Stimulated activated CD4-positive, alpha-beta T cell treated with anti-CD3 and anti-CD28 coated beads, Interleukin-15, amount 100 ng/mL, for 24 hours (primary cell): ENCODE measurements around the gene CRNN.

ENCODE experiments used
- DNase-seq: peaks from one replicate; pipeline ENCODE4 v3.0.0-alpha.2; 2020

Gene CRNN

GRCh38 chr1:152413909-152414308, at the start of gene CRNN:
CRNN (minus strand) TSS chr1:152414263; CDS start chr1:152412233, 2,030 bp downstream.
- no peak for DNase-seq

- DNase-seq = no peak
Measured at GRCh38 chr1:152462636-152463035, 48.6 kb upstream of the CRNN start.

GRCh38 chr1:152461544-152461943, 47.5 kb upstream of the CRNN start:
- DNase-seq = peak; percentile 74

GRCh38 chr1:152460529-152460899, 46.5 kb upstream of the CRNN start:
- DNase-seq = no peak

GRCh38 chr1:152459596-152460528, 45.8 kb upstream of the CRNN start:
- peak; percentile 85 for DNase-seq

- peak; percentile 84 for DNase-seq
Measured at GRCh38 chr1:152458384-152459185, 44.5 kb upstream of the CRNN start.

- DNase-seq = no peak
Measured at GRCh38 chr1:152457561-152457960, 43.5 kb upstream of the CRNN start.

GRCh38 chr1:152457071-152457470, 43.0 kb upstream of the CRNN start:
- no peak for DNase-seq

GRCh38 chr1:152451254-152451653, 37.2 kb upstream of the CRNN start:
- DNase-seq = no peak

GRCh38 chr1:152449661-152450060, 35.6 kb upstream of the CRNN start:
- no peak for DNase-seq

GRCh38 chr1:152448496-152448895, 34.4 kb upstream of the CRNN start:
- DNase-seq = no peak

- no peak for DNase-seq
Measured at GRCh38 chr1:152448095-152448494, 34.0 kb upstream of the CRNN start.

- DNase-seq = no peak
Measured at GRCh38 chr1:152447484-152447883, 33.4 kb upstream of the CRNN start.

GRCh38 chr1:152444045-152444444, 30.0 kb upstream of the CRNN start:
- DNase-seq = no peak

GRCh38 chr1:152442765-152443164, 28.7 kb upstream of the CRNN start:
- no peak for DNase-seq

- no peak for DNase-seq
Measured at GRCh38 chr1:152442301-152442700, 28.2 kb upstream of the CRNN start.

- DNase-seq = no peak
Measured at GRCh38 chr1:152441756-152442155, 27.7 kb upstream of the CRNN start.

GRCh38 chr1:152440635-152441471, 26.8 kb upstream of the CRNN start:
- DNase-seq = peak; percentile 77

- no peak for DNase-seq
Measured at GRCh38 chr1:152436593-152437496, 22.8 kb upstream of the CRNN start.

- no peak for DNase-seq
Measured at GRCh38 chr1:152427458-152427857, 13.4 kb upstream of the CRNN start.

GRCh38 chr1:152426731-152427130, 12.7 kb upstream of the CRNN start:
- no peak for DNase-seq

GRCh38 chr1:152419917-152420316, 5.9 kb upstream of the CRNN start:
- no peak for DNase-seq
